NCI-H1105 treated with DMSO at 0.1 percent for 48 hours (cell line): ENCODE results near the gene LANCL2.

Source experiments
- DNase-seq: peaks from one replicate; lab custom pipeline; 2025; lab: John Stamatoyannopoulos, UW

Gene LANCL2

DNA sequence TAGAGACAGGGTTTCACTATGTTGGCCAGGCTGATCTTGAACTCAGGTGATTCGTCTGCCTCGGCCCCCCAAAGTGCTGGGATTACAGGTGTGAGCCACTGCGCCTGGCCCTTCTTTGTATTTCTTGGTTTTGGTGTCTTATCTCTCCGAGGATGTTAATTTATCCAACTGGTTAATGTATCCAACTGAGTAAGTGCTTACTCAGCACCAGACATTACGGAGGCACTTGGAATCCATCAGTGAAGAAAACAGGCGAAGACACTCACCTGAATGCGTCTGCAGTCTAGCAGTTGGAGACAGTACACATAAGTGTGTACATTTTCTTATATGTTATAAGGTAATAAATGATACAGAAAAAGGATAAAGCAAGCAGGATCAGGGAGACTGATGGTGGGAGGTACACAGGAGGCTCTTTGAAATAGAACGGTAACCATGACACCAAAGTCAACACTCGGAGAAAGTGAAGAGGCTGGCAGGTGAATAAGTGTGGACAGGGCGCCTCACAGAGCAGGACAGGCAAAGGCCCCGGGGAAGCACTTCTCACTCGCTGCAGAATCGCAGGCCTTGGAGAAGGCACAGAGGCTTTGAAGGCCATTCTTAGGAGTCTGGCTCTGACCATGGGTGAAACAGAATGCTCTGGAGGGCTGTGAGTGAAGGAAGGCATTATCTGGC is 73.1 kb downstream of the LANCL2 start:
- peak; percentile 91 for DNase-seq

DNA sequence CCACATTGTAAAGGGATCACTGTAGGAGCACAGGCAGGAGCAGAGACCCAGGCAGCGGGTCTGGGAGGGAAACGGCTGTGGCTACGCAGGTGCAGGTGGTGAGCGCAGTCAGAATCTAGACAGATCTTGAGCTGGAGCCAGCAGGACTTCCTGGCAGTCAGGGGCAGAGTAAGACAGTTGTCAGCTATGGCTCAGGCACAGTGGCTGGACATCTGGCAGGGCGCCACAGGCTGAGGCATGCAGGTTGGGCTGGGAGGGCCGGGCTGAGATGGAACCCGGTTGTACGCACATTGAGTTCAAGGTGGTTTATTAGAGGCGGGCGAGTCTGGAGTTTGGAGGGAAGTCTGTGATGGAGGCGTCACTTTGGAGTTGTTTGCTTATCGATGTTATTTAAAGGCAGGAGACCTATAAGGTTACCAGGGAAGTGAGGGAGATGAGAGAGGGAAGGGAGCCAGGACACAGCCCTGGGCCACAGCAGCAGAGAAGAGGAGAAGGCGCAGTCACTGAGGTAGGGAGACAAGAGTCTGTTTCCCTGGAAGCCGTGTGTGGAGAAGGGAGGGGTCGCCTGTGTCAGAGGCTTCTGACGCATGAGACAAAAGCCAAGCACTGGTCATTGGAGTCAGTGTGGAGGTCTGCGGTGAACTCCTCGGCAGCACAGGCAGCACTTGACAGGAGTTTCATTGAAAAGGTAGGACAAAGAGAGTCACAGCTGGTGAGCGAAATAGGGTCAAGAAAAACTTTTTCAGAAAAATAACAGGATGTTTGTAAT is 73.8 kb downstream of the LANCL2 start:
- peak; percentile 89 for DNase-seq

DNA sequence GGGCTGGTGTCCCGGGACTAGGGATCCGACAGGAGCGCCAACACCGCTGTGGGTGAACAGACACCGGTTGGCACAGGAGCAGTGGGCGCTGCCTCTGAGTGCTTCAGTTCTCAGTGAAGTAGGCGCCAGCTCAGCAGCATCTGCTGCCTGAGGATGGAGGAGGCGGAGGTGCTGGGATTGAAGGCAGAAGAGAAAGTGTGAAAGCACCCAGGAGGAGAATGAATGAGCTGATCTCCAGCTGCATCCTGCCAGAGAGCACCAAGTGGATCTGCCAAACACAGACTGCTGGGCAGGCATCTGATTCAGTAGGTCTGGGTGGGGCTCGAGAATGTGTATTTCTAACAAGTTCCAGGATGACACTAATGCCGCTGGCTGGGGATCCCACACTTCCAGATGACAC is 74.5 kb downstream of the LANCL2 start:
- peak; percentile 73 for DNase-seq

DNA sequence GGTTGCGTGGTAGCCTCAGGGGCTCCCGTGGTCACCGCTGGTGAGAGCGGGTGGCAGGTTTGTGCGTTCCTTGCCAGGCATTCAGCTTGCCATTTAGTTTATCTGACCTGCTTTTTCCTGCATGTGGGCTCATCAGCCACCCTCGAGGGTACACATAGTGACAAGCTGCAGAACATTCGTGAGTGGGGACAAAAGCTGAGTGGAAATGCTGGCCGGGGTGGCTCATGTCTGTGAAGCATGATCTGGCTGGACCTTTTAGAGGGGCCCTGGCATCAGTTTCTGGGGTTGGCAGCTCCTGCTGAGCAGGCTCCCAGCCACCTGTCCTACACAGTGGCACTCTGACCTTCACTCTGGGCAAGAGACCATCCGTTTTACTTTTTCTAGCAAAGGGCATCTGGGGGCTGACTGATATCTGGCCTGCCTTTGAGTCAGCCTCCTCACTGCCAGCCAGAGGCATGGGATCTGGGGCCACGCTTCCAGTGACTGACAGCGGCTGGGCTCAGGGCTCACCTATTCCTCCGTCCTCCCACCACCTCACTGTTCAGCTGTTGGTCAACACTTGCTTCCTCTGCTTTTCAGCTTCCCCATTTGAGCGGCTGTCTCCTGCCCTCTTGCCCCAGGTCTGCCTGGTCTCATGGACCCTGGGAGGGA is 75.0 kb downstream of the LANCL2 start:
- DNase-seq = no peak

DNA sequence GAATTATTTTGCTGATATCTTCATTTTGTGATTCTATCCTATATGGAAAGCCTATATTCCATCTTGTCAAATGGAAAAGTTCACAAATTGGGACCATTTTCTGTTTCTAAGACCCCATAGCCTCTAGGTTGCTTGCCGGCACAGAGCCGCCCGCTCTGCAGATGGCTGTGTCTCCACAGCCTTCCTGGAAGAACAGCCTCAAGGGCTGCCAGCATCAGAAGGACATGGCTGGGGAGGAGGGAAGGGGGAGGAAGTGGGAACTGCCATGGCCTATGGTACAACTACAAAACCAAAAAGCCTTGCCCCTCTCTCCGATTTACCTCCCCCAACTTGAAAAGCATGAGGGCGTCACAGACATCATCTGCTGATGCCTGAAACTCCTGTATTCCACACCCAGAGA is 75.9 kb downstream of the LANCL2 start:
- no peak for DNase-seq

DNA sequence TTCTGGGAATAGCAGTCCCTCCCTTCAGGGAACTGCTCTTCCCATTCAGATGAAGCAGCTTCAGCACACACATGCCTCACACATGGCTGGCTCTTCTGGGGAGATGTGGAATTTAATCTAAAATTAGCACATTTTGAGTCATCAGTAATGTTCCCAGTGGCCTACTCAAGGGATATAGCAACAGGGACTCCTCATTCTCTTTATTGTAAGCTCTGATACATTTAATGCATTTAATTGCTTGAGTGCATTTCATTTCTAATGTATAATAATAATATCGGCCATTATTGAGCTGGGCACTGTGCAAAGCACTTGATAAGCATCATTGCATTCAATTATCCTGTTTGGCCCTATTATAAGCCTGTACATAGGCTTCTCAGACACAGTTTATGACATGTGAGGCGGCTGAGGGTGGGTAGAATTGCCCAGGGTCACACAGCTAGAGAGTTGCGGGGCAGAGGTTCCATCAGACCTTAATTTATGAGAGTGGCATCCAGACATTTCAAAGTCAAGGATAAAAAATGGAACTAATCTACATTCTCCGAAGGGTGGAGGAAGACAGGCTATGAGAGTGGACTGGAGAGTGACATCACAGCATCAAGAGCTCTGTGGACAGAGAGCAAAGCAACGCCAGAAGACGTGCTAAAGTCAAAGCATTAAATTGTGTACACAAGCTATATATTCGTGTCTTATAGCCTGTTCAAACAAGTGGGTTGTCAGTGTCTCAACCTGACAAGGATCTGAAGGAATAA is 76.8 kb downstream of the LANCL2 start:
- DNase-seq = peak; percentile 43

DNA sequence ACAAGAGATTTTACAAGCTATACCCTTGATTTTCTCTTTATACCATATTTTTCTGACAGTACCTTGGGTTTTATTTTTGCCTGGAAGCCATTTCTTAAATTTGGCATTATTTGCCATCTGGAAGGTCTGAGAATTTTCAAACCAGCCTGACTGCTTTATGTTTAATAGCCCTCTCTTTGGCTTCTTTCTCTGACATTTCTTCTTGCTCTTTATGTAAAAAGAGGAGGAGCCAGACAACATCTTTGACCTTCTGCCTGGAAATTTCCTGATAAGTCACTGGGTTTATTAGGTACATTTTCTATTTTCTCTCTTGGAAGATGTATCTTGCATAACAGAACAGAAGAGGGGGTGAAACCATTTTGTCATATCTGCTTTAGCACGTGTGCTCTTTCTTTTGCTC is 79.6 kb downstream of the LANCL2 start:
- DNase-seq = no peak

DNA sequence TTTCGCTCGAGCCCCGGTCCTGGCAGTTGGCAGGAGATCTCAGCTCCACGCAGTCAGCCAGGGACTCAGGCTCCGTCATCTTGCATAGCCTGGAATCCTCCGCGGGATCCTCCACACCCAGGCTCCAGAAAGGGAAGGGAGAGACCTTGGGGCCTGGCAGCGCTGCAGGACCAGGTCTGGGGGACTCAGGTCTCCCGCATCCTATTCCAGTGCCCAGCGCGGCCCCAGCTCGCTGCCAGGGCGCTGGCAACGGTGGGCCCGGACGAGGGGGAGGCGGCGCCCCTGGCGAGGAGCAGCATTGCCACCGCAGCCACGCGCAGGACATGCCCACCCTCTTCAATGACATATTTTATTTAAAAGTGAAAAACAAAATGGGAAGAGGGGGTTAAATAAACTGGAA is 83.4 kb downstream of the LANCL2 start:
- DNase-seq = no peak

DNA sequence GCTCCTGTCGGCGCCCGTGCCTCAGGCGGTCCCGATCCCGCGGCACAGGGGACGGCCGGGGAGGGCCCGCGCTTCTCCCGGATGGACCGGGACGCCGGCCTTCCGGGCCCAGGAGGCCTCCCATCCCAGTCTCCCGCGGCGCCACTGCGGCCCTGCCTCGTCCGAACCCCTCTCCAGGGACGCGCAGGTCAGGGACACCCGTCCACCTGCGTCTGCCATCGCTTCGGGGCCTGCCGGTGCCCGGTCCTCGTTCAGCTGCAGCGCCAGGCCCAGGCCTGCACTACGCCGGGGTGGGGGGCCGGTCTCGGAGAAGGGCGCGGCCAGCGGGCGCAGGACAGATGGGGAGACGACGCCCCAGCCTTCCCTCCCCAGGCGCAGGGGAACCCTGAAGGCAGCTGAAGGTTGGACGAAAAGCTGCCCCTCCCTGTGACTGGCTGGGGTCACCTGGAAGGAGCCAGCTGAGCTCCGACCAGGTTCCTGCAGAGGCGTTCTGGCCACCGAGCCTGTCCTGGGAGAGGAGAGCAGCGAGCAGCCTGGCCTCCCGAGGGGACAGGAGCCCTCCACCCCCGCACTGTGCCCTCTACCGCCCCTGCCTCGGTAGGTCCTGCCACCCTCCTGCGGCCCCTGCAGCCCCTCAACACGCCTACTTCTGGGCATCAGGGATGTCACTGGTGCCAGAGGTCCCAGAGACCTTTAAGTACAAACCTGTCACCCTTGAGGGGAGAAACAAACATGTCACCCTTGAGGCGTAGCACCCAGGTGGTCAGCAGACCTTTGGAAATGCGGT is 84.3 kb downstream of the LANCL2 start:
- no peak for DNase-seq

DNA sequence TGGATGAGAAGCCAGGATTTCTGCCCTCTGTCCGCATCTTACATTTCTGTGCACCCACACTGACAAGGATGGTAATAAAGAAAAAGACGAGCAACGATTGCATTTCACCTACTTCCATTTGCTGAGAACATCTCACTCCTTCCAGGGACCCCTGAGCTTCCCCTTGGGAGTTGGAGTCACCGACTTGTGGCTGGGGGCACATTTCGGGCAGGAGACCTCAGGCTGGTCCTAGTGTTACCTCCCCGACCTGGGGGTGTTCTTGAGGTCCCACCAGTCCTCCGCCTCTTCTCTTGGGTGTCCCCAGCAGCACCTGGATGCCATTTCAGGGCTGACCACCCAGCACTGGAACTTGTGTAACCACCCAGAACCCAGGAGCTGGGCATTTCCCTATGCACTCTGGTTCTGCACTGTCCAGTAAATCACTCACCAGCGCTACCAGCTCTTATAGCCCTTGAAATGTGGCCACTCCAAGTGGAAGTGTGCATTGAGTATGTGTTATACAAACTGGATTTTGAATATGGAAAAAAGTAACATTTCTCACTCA is 84.9 kb downstream of the LANCL2 start:
- DNase-seq = no peak

DNA sequence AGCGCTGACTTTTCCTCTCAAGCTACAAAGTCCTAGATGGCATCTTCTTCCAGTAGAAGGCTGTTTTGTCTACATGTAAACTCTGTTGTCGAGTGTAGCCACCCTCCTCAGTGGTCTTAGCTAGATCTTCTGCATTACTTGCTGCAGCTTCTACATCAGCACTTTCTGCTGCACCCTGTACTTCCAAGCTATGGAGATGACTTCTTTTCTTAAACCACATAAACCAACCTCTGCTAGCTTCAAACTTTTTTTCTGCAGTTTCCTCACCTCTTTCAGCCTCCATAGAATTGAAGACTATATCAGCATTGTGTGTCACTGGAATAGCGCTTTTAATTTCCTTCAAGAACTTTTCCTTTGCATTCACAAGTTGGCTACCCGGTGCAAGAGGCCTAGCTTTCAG is 87.8 kb downstream of the LANCL2 start:
- no peak for DNase-seq

DNA sequence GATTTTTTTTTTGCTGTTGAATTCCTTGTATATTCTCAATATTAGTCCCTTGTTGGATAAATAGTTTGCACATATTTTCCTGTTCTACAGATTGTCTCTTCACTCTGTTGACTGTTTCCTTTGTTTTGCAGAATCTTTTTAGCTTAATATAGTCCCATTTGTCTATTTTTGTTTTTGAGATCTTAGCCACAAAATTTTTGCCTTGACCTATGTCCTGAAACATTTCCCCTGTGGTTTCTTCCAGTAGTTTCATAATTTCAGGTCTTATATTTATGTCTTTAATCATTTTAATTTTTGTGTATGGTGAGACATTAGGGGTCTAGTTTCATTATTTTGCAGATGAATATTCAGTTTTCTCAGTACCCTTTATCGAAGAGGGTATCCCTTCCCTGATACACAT is 92.7 kb downstream of the LANCL2 start:
- no peak for DNase-seq

DNA sequence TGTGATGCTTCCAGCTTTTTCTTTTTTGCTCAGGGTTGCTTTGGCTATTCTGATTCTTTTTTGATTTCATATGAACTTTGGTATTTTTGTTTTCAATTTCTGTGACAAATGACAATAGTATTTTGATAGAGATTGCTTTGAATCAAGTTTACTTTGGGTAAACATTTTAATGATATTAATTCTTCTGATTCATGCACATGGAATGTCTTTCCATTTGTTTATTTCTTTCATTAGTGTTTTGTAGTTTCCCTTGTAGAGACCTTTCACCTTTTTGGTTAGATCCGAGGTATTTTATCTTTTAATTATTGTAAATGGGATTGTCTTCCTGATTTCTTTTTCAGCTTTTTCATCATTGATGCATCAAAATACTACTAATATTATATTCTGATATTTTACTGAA is 93.2 kb downstream of the LANCL2 start:
- DNase-seq = no peak

DNA sequence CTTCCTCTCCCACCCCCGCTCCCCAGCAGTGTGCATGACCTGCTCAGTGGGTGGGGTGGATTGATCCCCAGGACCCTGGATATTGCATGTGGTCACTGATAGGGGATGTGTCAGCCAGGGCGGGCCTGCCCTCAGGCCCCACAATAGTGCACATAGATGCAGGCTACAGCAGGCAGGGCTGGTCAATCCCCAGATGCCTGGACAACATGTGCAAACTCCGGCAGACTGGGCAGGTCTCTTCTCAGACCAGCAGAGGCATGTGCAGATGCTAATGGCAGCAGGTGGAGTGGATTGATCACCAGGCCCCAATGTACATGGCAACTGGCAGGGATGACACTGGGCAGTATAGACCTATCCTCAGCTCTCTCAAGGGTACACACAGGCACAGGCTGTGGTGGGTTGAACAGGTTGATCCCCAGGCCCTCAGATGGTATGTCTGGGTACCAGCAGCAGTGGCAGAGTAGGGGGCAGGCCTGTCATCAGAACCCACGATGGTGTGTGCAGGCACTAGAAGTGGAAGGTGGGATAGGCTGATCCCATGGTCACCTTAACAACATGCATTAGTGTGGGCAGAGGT is 98.6 kb downstream of the LANCL2 start:
- DNase-seq = no peak

DNA sequence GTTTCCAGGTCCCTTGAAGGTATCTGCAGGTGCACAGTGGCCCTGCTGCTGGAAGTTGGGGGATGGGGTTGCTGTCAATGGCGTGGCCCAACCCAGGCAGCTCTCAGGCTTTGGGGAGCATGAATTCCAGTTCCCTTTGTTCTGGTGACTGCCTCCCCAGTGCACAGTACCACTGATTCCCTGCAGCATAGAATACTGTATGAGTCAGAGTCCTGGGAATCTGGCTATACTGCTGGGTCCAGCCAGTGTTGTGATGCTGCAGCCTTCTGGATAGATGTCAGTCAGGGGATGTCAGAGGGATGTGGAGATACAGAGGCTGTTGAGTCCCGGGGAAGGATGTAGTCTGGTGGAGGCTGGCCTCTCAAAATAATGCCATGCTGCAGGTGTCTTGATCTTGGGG is 99.3 kb downstream of the LANCL2 start:
- DNase-seq = no peak

DNA sequence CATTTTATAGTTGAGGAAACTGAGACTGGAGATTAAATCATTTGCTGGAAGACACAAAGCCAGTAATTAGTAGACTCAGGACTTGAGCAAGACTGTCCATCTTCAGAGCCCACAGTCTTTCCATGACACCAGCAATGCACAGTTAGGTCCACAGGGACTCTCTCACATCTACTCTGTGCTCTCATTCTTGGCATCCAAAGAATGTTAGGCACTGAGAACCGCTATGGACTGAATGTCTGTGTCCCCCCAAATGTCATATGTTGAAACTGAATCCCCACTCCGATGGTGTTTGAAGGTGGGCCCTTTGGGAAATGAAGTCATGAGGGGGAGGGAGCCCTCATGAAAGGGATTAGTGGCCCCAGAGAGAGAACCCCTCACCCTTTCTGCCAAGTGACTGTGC is 100.6 kb downstream of the LANCL2 start:
- DNase-seq = no peak

DNA sequence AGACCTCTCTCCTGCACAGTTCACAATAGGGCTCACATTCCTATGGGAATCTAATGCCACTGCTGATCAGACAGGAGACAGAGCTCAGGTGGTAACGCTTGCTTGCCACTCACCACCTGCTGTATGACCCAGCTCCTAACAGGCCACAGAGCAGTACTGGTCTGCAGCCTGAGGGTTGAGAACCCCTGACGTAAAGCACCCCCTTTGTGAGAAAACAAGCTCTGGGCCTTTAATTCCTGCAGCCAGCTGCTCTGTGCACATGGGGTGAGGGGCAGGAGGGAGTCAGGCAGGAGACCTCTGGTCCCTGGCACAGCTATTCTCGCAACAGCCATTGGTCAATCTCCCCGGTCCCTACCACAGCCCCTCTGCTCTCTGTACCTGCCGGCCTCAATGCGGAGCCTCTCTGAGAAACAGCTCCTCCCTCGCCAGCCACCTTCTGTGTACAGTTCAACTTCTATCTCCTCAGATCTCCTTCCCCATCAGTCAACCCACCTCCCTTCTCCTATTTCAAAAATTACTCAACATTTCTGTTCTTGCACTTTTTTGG is 102.0 kb downstream of the LANCL2 start:
- no peak for DNase-seq

DNA sequence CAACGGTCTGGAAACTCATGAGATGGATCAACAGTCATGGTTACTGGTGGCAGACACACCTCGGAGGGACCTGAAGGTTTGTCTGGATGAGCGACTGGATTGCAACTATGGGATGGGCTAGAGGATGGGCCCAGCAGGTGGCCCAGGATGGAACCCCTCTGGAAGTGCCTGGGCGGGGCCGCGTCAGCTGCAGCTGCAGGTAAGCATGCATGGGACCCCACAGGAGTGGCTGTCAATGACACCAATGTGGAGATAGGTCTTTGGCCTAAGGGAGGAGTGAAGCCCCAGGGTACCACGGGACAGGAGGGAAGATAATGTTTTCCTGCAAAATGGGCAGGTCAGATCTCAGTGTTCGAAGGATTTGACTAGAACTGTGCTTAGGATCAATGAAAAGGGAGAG is 103.4 kb downstream of the LANCL2 start:
- no peak for DNase-seq

DNA sequence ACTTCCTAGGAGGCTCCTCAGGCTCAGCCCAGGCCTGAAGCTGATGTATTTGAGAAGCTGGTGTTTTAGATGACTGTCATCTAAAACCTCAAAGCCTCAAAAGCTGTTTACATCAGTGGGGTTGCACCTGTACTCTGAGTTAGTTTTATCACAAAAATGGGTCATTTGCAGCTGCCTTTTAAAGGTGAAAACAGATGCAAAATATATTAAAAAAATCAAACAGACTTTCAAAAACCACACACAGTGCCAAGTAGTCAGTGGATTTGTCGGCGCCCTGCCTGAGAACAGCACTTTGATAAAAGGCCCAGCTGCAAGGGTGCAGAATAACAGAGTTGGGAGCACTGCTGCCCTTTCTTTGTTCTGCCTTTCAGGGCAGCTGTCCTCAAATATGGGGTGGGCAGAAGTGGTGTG is 104.1 kb downstream of the LANCL2 start:
- DNase-seq = no peak

DNA sequence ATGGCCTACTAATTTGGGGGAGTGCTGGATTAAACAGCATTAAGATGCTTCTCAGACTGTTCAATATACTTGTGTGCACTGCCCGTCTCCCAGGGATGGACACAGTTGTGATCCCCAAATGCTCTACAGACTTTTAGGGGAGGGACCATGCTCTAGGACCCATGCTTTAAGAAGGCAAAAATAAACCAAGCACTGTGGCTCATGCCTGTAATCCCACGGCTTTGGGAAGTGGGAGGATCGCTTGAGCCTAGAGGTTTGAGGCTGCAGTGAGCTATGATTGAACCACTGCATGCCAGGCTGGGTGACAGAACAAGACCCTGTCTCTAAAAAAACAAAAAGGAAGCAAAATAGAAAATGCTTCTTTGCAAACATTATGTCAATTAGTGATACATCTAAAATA is 104.6 kb downstream of the LANCL2 start:
- no peak for DNase-seq

DNA sequence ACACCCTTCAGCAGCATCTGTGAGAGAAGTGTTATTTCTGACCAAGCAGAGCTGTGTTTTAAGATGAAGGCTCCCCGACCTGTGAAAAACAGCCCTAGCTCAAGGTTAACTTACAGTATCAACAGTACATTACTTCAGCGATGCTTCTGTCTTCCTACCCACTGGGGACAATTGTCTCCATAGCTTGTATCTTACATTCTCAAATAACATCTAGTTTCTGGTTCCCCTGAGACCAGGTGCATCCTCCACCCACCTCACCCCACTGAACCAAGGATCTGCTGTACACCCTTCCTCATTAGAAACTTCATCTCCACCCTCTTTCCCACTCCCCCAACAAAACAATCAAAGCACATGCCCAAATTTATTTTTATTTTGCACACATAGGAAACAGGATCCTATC is 105.1 kb downstream of the LANCL2 start:
- no peak for DNase-seq
